ENCODE results near the gene TXK. TPM values are rescaled to one million over a fixed set of nuclear protein-coding genes. Genes with fewer than 3 reads are reported as not detected.

Gene TXK
- total and polyA plus RNA-seq, 2 of the 13 experiments (the other 11 are each of a cell fraction or from before 2014, with no cell fraction given), result not detected

GRCh38 chr4:48042979-48043461 lies 91.0 kb downstream of the TXK start (continued):
- no peak for TF ChIP-seq LRRFIP1 (CRISPR knock-in tag; conservative IDR thresholded peaks at IDR 0.05)
- TF ChIP-seq RFXAP (CRISPR knock-in tag; IDR thresholded peaks at IDR 0.05; ENCODE audit: borderline replicate concordance), result no peak
- TF ChIP-seq ZNF296 (CRISPR knock-in tag; conservative IDR thresholded peaks at IDR 0.05), result no peak
- TF ChIP-seq ASH2L (IDR thresholded peaks at IDR 0.05; ENCODE audit: insufficient read length, low read depth, low read length), result peak; percentile 58
- TF ChIP-seq ZNF850 (CRISPR knock-in tag; conservative IDR thresholded peaks at IDR 0.05), result no peak
- peak; percentile 58; the same call in 1 of the 2 replicates for TF ChIP-seq MIER3 (CRISPR knock-in tag; IDR thresholded peaks at IDR 0.05; ENCODE audit: borderline replicate concordance)
- no peak for TF ChIP-seq ATF5 (CRISPR knock-in tag; IDR thresholded peaks at IDR 0.05; ENCODE audit: low read depth)
- TF ChIP-seq ZNF33B (CRISPR knock-in tag; IDR thresholded peaks at IDR 0.05), result no peak
- TF ChIP-seq DMTF1 (CRISPR knock-in tag; IDR thresholded peaks at IDR 0.05), result no peak
- TF ChIP-seq ZNF292 (CRISPR knock-in tag; IDR thresholded peaks at IDR 0.05; ENCODE audit: borderline replicate concordance, low read depth), result peak; percentile 64; the same call in 1 of the 2 replicates
- TF ChIP-seq MBD4 (IDR thresholded peaks at IDR 0.05; ENCODE audit: borderline replicate concordance, low read length), result no peak; the same call in 1 of the 2 replicates
- no peak for TF ChIP-seq ZNF781 (CRISPR knock-in tag; IDR thresholded peaks at IDR 0.05; ENCODE audit: borderline replicate concordance, not compliant biosample characterization)
- TF ChIP-seq ZNF264 (CRISPR knock-in tag; IDR thresholded peaks at IDR 0.05), result no peak
- TF ChIP-seq SNRNP70 (IDR thresholded peaks at IDR 0.05; ENCODE audit: low read depth, low read length), result no peak
- peak; percentile 72 for TF ChIP-seq HNF4A (CRISPR knock-in tag; IDR thresholded peaks at IDR 0.05)
- TF ChIP-seq ZNF414 (CRISPR knock-in tag; IDR thresholded peaks at IDR 0.05), result peak; percentile 42; the same call in 1 of the 2 replicates
- peak; percentile 44; the same call in 1 of the 2 replicates for TF ChIP-seq ARID4A (CRISPR knock-in tag; IDR thresholded peaks at IDR 0.05; ENCODE audit: borderline replicate concordance)
- no peak for TF ChIP-seq HCFC1 (IDR thresholded peaks at IDR 0.05; ENCODE audit: low read depth, low read length)

Data from HepG2 (cell line).